NCI-H446 (cell line): ENCODE data around the gene ZSWIM6.
"Not testable (repeated sequence)": the region's sequence is repeated elsewhere in the genome, so short reads cannot be mapped to it uniquely, and the experiment has no call there.

Experiments
- DNase-seq, 2 experiments: peaks; one replicate each; lab custom pipeline; 2025; lab: John Stamatoyannopoulos, UW

The ZSWIM6 gene

DNA sequence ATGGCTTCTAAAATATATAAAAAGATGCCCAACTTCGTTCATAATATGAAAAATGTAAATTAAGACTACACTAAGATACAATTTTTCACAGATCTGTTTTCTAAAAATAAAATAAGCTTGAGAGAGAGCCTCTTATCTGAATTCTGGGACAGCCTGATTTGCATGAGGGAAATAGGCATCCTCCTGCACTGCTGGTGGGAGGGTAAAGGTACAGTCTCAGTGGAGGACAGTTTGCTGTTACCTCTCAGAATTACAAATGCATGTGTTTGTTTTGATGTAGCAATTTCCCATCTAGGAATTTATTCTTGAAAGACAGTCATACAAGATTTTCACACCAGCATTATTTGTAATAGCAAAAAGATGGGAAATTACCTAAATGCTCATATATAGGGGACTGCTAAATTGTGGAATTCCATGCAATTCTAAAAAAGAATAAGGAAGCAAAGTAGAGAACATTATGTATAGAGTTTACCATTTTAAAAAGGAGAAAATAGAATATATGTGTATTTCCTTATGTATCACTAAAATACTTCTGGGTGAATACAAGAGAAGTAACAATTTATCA is 75.7 kb downstream of the ZSWIM6 start:
- DNase-seq: no peak

DNA sequence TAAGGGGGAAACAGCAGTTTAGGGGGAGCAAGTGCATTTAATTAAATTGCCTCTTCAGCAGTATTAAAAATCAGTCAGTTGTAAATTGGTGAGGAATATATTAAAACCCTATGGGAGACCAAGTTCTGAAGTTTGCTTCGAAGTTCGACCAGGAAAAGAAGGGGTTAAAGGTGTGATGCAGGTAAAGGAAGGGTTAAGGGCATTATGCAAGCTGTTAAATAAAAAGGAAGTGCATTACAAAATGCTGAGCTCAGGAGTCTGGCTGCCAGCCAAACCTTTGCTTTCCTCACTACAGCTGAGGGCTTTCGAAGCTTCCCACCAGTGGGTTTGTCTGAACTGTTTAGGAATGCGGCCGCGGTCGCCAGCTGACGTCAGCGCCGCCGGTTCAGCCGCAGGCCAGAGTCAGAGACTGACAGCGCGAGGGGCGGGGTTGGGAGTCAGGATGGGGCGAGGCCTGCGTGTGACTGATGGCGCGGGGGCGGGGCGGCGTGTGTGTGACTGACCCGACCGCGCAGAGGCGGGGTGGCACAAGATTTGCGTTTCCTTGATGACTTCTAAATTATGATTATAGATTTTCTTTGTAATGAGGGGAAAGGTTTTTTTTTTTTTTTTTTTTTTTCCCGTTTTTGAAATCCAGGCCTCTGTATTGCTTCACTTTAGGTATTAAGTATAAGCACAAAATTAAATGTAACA is 76.6 kb downstream of the ZSWIM6 start:
- peak; percentile 94 to 95 for DNase-seq

DNA sequence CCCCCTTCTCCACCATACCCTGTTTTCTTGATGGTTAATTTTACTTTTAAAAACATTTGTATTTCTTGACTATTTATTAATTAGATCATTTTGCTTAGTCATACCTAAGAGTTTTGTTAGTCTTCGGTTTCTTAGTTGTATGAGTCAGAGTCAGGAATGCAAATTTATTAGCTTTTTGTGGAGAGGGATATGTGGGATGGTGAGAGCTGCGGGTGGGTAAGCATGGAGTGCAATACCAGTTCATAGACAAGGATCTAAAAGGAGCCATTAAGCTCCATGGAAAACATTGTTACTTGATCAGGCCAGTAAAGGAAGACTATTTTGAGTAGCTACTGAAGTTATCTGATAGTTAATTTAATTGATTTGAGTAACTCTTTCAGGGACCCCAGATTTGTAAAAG is 77.5 kb downstream of the ZSWIM6 start:
- DNase-seq: no peak

DNA sequence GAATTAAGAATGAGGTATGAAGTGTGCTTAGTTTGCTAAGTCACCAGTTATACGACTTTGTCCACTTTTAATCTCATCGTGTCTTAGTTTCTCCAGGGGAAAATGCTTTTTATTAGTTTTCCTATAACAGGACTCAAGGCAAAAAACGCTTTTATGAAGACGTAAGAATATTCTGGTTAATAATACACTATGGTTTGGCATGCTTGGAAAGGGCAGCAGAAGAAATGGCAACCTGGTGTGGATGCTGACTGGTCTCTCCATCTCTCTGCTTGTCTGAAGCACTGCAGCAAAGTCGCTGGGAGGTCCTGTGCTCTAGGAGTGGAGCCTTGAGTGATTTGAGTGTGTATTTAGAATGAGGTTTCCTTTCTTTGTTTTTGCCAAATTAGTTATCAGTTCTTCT is 78.8 kb downstream of the ZSWIM6 start:
- DNase-seq: no peak

DNA sequence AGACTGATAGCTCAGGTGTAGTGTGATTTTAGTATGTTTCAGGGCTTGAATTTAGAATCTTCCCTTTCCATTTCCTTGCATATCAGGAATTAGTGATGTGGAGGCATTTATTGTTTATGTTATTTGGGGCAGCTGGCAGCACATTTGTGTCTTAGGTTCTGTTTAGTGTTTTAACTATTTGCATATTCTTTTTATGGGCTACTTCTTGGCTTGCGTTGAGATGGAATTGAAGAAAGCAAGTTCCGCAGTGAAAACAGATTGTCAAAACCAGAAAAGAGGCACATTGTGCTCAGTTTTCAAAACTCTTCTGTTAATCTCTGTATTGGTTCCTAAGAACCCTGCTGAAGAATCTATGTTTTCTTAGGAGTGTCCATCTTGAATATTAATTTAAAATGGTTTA is 80.3 kb downstream of the ZSWIM6 start:
- no peak for DNase-seq

DNA sequence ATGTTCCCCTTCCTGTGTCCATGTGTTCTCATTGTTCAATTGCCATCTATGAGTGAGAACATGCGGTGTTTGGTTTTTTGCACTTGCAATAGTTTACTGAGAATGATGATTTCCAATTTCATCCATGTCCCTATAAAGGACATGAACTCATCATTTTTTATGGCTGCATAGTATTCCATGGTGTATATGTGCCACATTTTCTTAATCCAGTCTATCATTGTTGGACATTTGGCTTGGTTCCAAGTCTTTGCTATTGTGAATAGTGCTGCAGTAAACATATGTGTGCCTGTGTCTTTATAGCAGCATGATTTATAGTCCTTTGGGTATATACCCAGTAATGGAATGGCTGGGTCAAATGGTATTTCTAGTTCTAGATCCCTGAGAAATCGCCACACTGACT is 81.1 kb downstream of the ZSWIM6 start:
- DNase-seq: not testable (repeated sequence)

DNA sequence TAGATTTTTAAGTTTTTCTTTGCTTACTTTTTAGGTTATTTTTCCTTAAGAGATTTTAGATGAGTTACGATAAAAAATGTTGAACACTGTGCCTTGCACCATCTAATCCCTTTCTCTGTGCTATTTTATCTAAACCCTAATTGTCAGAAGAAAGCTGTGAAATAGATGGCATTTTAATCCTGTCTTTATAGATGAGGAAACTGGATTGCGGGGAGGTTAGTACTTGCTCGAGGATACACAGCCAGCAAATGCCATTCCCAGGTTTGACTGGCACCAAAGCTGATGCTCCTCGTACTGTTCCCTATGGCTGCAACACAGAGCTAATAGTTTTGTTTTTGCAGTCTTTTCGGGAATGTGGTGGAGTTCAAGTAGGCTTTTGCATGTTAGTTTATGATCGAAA is 82.7 kb downstream of the ZSWIM6 start:
- no peak for DNase-seq

DNA sequence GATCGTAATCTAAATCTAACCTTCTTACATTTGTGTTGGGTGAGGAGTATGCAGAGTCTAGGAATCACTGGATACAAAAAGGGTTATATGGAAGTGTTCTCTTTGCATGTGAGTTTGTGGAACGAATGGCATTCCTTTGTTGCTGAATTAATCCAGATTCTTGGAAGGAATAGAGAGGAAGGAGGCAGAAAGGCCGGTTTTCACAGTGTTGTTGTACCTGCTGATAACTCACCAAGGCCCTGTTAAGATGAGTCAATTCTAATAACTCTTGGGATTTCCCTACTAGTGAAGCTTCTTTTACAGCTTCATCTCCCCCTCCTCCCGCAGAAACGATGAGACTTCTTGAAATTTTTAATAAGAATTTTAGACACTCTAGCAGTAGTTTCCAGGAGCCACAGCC is 84.0 kb downstream of the ZSWIM6 start:
- no peak for DNase-seq

DNA sequence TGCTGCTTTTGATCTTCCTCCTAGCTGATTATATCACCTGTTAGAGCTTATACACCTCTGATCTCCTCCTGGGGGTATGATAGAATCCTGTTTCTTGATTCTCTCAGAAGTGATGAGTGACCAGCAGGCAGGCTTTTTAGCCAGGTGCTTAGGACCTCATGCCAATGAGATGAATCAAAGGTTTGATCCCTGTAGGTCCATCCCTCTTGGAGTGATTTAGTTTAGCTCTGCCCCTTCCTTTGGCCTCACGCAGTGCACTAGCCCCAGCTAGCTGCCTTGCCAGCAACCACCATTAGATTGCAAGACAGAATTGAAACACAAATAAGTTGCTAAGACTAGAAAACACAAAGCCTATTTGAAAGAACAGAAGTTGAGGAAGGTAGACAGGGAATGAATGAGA is 84.4 kb downstream of the ZSWIM6 start:
- DNase-seq: no peak

DNA sequence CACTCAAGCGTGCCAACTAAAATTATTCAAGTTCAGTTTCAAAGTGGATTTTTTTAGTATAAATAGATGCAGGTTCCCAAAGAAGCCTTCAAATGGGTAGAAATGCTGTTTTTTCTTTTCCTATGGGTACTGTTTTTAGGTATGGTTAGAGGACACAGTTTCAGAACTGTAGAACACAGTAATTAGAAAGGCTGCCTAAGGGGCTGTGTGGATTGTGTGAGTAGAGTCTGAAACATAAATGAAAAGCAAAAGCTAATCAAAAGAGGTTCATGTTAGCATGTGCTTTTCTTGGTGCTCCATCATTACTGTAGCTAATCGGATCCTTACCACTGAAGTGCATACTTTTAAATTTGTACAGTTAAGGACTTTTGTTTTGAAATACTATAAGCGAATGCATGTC is 85.3 kb downstream of the ZSWIM6 start:
- no peak for DNase-seq

DNA sequence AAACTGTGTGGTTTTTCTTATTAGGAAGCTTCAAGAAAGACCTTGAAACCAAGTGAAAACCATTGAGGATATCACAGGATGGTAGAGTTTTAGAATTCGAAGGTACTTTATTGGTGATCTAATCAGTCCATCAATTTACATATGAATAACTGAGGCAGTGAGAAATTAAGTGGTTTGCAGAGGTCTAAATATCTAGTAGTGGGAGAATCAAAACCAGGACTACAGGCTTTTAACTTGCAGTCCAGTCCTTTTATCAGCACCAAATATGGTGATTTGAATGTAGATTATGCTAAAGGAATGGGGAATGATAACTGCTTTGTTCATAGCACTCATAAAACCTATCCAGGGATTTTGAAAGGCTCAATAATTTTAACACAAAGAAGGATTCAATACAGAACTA is 85.8 kb downstream of the ZSWIM6 start:
- DNase-seq: no peak

DNA sequence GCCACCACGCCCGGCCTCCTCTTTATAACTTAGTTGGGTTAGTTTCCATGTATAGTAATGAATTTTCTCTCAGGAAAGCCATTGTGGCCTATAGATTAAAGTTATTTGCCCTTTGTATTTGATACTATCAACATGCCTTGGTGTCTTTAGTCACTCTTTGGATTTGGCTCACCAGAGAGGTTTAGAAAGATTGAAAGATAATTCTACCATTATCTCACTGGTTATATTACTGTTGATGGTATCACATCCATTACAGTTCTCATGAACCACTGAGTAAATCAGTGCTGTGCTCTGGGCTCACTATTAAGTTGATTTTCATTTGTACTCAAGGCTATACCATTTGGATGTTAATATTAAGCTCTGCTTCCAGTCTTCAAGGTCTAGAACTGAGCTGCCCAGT is 87.0 kb downstream of the ZSWIM6 start:
- no peak for DNase-seq

DNA sequence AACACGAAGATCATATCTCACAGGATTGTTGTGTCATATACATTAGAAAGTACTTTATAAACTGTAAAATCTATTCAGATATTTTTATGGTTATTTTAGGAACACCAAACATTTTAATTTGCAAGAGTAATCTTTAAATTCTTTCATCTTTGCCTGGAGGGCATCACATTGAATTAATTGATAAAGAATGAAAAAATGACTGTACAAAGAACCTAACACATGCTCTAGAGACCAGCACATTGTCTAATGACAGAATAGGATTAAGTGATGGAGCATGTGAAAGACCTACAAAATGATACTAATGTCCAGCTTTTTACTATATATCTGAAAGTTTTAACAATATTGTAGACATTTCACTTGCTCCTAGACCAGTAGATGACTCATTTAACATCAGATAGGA is 88.0 kb downstream of the ZSWIM6 start:
- no peak for DNase-seq

DNA sequence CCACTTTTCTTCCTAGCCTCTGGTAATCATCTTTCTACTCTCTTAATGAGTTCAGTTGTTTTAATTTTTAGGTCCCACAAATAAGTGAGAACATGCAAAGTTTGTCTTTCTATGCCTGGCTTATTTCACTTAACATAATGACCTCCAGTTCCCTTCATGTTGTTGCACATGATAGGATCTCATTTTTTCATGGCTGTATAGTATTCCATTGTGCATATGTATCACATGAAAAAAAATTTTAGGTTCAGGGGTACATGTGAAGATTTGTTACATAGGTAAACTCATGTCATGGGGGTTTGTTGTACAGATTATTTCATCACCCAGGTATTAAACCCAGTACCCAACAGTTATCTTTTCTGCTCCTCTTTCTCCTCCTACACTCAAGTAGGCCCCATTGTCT is 89.2 kb downstream of the ZSWIM6 start:
- not testable (repeated sequence) for DNase-seq

DNA sequence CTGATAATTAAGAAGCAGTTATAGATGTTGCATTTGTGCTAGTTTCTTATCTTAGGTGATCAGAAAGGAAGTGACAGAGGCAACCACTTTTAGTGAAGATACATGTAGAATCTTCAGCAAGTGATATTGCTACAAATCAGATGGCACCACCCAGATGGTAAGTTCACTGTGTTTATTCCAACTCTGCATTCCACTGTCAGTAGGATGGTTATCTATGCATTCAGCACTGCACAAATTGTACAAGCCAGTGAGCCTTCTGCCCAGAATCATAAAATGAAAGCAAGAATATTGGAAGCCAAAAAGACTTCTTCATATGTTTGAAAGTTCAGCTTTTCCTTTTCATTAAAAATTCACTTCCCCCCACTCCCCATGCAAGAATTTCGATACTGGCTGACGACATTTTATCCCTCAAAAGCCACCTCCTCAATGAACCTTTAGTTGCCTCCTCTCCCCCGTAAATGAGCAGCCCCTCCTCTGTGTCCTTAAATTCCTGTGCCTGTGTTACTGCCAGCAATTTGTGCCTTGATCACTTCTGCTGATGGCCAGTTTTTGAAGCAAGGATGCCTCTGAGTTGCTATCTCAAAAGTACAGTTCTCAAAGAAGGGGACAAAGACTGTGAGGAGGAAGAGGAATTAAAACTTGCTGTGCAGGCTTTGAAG is 91.6 kb downstream of the ZSWIM6 start:
- peak in 1 of 2 experiments; percentile 24 for DNase-seq

DNA sequence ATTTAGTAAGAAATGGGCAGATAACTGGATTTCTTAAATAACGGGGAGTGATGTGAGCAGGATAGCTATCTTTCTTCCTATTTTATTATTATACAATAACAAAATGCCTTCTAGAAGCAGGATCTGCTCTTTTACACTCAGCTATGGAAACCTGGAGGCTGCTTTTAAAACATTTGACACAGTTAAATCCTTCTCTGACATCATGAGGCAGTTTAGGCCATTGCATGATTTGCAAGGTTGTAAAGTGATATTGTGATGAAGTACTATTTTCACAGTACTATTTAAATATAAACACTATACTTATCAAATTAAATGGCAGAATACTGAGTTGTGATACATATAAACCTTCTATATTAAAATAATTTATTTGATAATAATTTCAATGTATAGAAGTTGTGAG is 93.9 kb downstream of the ZSWIM6 start:
- no peak for DNase-seq

DNA sequence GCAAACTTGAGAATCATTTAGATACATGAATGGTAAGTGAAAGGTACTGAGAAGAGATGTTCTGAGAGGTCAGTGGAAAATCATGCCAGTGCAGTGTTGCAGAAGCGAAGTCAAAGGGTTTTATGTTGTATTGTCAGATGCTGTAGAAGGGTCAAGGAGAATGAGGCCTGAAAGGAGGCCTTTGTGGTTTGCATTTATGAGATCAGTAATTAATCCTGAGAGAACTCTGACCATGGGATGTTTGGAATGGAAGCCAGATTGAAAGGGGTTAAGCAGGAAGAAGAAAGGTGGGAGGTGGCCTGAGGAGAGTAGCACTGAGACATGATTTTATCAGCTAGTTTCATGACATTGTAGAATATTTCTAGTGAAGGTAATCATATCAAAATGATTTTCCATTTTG is 97.8 kb downstream of the ZSWIM6 start:
- no peak for DNase-seq

DNA sequence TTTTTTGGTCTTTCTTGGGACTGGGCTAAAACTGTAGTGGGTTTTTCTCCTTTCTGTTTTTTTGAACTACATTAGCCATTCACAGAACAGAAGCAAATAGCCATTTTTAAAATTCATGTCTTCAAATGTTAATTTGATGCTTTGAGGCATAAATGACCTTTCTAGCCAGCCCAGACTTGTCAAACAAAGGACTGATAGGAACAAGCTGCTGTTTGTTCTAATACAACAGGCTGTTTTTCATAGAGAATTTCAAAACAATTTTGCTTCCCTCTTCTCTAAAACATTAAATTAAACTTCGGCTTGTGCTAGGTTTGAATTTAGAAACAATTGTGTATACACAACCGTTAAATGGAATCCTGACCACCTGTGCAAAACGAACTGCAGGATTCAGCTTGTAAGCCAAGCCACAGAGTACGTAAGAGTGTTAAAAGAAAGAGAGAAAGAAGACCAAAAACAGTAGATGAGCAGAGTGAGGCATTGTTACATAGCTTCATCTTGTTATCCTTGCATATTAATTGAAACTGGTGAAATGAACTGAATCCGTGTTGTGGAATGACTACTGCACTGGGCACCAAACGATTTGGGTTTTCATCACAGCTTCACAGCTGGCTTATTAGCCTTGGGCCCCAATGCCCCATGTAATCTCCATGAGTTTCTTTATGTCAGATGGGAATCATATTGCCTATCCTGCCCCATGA is 100.0 kb downstream of the ZSWIM6 start:
- no peak for DNase-seq

DNA sequence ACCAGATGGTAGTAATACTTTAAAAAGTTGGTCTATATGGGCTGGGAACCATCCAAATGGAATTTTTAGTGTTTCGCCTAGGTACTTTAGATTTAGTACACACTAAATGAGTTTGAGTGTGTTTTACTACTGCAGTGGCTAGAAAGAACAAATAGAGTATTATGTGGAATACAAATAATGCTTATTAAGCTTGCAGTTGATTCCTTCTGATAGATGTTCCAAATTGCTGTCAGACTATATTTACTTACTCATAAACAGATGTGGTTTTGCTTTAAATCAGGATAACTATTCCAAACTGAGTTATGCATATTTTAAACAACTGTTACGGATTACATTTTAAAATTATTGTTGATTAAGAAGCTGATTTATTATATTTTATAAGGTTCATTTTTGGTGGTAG is 103.3 kb downstream of the ZSWIM6 start:
- no peak for DNase-seq

DNA sequence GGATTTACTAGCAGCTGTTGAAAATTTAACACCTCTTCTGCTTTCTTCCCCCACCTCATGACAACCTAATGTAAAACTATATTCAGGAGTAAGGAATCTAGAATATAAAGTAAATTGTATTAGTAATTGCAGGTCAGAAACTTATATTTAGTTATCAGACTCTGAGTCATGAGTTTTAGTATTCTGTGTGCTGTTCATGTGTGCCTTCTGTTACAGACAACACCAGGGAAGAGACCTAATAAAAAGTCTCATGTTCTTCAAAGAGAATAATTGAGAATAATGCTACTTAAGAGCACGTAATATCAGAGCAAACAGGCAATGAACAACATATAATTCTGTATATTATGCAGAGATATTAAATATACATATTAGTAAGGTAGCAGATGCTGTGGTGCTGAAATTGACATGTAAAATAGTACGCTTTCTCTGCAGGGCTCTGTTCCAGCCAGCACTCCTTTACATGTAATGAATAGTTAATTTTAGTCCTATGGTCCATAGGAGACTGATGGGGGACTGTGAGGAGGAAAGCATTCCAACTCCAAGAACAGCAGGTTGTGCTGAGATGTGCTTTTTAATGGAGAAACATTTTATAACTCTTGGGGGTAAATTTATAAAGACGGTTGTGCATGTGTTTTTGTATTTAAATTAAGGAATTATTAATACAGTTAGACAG is 106.4 kb downstream of the ZSWIM6 start:
- DNase-seq: no peak

DNA sequence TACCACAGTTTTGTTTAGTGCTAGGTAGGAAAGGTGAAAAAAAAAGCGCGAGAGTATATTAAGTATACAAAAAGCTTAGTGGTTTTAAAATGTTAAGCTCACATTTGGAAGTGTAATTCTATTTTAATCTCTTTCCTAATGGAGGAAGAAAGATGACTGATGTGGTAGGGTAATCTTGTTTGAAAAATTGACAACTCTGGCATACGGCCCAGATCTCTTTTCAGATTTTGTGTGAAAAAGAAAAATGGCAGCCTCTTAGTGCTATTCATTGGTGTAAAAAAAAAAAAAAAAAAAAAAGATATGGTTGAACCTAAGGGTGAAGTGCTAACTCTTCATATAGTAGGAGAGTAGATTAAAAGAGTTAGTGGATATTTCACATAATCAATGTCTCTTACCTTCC is 108.0 kb downstream of the ZSWIM6 start:
- DNase-seq: no peak

DNA sequence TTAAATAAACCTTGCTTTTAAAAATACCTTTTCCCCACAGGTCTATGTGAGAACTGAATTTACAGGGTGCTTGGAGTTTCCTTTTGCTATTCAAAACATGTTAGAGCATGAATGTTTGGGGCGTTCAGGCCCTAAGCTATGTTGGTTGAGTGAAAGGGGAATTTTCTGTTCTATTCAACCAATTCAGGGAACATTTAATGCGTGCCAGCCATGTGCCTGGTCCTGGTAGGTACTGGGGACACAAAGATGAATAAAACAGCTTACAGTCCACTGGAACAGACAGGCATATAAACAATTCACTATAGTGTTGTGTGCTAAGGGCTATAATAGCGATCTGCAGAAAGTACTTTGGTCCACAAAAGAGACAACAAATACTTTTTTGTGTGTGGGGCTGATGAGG is 108.5 kb downstream of the ZSWIM6 start:
- no peak for DNase-seq

DNA sequence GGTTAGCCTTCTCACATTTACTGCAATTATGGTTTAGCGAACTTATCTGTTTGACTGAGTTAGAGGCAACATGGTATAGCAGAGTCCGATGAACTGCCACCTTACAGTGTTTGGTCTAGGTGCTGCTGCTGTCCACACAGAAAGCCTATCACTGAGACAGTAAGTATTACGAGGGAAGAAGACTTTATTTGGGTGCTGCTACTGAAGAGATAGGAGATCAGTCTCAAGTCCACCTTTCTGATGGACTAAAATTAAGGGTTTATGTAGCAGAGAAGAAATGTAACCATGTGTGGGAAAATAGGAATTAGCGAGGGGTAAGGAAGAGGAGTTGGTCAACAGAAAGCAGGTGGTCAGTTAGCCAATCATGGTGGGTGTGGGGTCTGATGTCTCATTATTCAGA is 109.7 kb downstream of the ZSWIM6 start:
- DNase-seq: no peak
